Gastroesophageal sphincter (tissue), 4 donors: ENCODE results near the gene B9D1. TPM values are rescaled to one million over a fixed set of nuclear protein-coding genes. Genes with fewer than 3 reads are reported as not detected.

ENCODE experiments used
- ATAC-seq: fragments of 150-250 bp; one replicate; pipeline ENCODE4 v1.9.1; 2016; ENCODE audit warnings: mild to moderate bottlenecking, moderate library complexity
- H3K27ac ChIP-seq, 4 donors: fragments of 200-600 bp; sonication (generic) in 3 of 4; 1 replicate in 3 of 4; 2 replicates in 1 of 4; pipeline ENCODE4 v1.5.1; 2016 to 2019
- H3K27me3 ChIP-seq: fragments of 200-600 bp; sonication (generic); one replicate; pipeline ENCODE4 v1.5.1; 2019
- H3K36me3 ChIP-seq, 2 donors: fragments of 200-600 bp; sonication (generic); one replicate each; pipeline ENCODE4 v1.5.1; 2019; ENCODE audit warnings: control low read depth in 1 of 2
- H3K4me1 ChIP-seq, 3 donors: fragments of 200-600 bp; sonication (generic); 1 replicate in 2 of 3; 2 replicates in 1 of 3; pipeline ENCODE4 v1.5.1; 2016 to 2019; ENCODE audit warnings: control low read depth in 2 of 3
- H3K4me3 ChIP-seq, 2 donors: fragments of 200-600 bp; sonication (generic); one replicate each; pipeline ENCODE4 v1.5.1; 2019; ENCODE audit warnings: mild to moderate bottlenecking in 1 of 2, moderate library complexity in 1 of 2
- H3K9me3 ChIP-seq, 3 donors: fragments of 200-600 bp; sonication (generic); one replicate each; pipeline ENCODE4 v1.5.1; 2017 to 2019; ENCODE audit warnings: control low read depth in 2 of 3
- EP300 ChIP-seq: sonication (generic); formaldehyde crosslinking; IDR thresholded peaks from one replicate; pipeline ENCODE4 v1.6.1; 2017; ENCODE audit warnings: antibody characterized with exemption, mild to moderate bottlenecking
- POLR2A ChIP-seq, 2 donors: fragments of 450-650 bp; IDR thresholded peaks; one replicate each; pipeline ENCODE4 v1.6.1; 2017; ENCODE audit warnings: antibody characterized with exemption in 2 of 2, mild to moderate bottlenecking in 2 of 2, moderate library complexity in 1 of 2
- POLR2AphosphoS5 ChIP-seq: sonication (generic); formaldehyde crosslinking; IDR thresholded peaks from one replicate; pipeline ENCODE4 v1.6.1; 2017; ENCODE audit warnings: antibody characterized with exemption
- WGBS, 2 donors: methylation state at CpG; one replicate each; pipeline ENCODE4 v1.1.5; 2018; ENCODE audit warnings: low coverage in 1 of 2; 5-methylcytosine and 5-hydroxymethylcytosine counted together
- total RNA-seq, 4 donors: library from RNA; depleted of rRNA; stranded (reverse); fragments of >200 nt; gene quantifications; one replicate each; pipeline ENCODE4 v1.1.0, GENCODE V29; 2016
- TF ChIP-seq, protein P1 (sequence below), 4 experiments: fragments of 200-600 bp in 2 of 4; fragments of 450-650 bp in 2 of 4; sonication (generic) in 1 of 4; IDR thresholded peaks; one replicate each; pipeline ENCODE4 v1.5.1; 2017 to 2019; ENCODE audit warnings: antibody characterized with exemption in 4 of 4, mild to moderate bottlenecking in 2 of 4, moderate library complexity in 2 of 4

B9D1 gene
- total RNA-seq, 4 donors from 2014 or later: 10.5 to 30.2 (median 16.2) TPM

DNA sequence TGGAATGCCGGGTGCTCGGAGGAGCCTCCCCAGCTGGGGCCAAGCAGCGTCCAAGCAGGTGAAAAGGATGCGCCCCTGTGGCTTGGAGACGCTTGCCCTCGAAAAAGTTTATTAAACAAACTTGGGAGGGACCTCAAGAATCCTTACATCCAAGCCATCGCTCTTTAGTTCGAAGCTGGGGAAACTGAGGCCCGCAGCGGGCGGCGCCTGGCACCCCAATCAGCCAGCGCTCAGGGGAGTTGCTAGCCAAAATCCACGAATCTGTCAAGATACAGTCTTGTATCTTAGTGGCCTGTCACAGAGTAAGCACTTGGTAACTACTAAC, 553 bp upstream of the B9D1 start:
- no peak for TF ChIP-seq POLR2AphosphoS5
- TF ChIP-seq, protein P1, sequence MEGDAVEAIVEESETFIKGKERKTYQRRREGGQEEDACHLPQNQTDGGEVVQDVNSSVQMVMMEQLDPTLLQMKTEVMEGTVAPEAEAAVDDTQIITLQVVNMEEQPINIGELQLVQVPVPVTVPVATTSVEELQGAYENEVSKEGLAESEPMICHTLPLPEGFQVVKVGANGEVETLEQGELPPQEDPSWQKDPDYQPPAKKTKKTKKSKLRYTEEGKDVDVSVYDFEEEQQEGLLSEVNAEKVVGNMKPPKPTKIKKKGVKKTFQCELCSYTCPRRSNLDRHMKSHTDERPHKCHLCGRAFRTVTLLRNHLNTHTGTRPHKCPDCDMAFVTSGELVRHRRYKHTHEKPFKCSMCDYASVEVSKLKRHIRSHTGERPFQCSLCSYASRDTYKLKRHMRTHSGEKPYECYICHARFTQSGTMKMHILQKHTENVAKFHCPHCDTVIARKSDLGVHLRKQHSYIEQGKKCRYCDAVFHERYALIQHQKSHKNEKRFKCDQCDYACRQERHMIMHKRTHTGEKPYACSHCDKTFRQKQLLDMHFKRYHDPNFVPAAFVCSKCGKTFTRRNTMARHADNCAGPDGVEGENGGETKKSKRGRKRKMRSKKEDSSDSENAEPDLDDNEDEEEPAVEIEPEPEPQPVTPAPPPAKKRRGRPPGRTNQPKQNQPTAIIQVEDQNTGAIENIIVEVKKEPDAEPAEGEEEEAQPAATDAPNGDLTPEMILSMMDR (IDR thresholded peaks at IDR 0.05): no peak
- TF ChIP-seq POLR2A (IDR thresholded peaks at IDR 0.05): no peak
- no peak for TF ChIP-seq EP300
- ATAC-seq: no peak
- Histone ChIP-seq H3K27me3 (no peaks in the 10 kb centered on the region), H3K36me3 (peaks cover 0 to 13% of the 10 kb centered on the region in 2 donors), H3K4me1 (peaks cover 0 to 21% (median 9%) of the 10 kb centered on the region in 3 donors), H3K27ac (peak overlapping the region; percentile 13 to 90 (median 88)), H3K9me3 (no peaks in the 10 kb centered on the region), H3K4me3 (peak overlapping the region; percentile 50 to 84)
- WGBS, 2 donors: 36% methylated on average over 12 of the region's 14 CpGs; no CpG with 5 or more reads in 1 of the 2 donors

DNA sequence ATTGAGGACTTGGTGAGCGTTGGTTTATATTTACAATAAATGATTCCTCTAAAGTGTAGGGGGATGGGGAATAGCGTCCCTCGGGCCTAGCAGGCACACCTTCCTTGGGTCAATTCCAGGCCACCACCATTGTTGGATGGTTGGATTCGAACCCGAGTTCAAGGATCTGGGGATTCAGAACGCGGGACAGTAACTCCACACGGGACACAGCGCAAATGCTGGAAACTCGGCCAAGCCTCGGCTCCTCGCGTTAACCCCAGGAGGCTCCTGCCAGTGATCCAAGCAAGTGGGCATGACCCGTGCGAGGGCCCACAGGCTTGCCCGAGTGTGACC, 613 bp downstream of the B9D1 start:
- Histone ChIP-seq H3K4me3 (peak overlapping the region; percentile 50 to 84), H3K27me3 (no peaks in the 10 kb centered on the region), H3K27ac (peak overlapping the region; percentile 13 to 90 (median 88)), H3K9me3 (no peaks in the 10 kb centered on the region), H3K4me1 (peaks cover 0 to 21% (median 9%) of the 10 kb centered on the region in 3 donors), H3K36me3 (peaks cover 0 to 23% of the 10 kb centered on the region in 2 donors)
- no peak for ATAC-seq
- 39 to 40% methylated on average over 3 to 4 of the region's 16 CpGs for WGBS, 2 donors
- TF ChIP-seq POLR2A (IDR thresholded peaks at IDR 0.05) (no peak), EP300 (no peak), POLR2AphosphoS5 (no peak)
- TF ChIP-seq, protein P1 (IDR thresholded peaks at IDR 0.05): no peak

DNA sequence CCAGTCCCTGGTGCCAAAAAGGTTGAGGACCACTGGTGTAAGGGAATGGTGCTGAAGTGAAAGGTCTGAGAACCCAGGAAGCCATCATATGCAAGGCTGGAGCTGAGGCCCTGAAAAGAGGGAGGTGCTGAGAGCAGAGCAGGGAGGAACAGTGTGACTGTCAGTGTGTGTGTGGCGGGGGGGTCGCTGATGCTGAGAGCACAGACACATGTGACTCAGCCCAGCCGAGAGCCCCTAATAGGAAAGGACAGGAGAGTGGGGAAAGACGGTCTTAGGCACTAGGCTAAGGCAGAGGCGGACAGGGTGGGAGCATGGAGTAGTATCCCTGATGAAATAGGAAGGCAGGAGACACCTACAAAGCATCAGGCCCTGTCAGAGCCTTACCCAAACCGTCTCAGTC, 1.2 kb downstream of the B9D1 start:
- Histone ChIP-seq H3K27me3 (no peaks in the 10 kb centered on the region), H3K27ac (peak overlapping the region in 2 of 4 donors; percentile 88 to 89)

DNA sequence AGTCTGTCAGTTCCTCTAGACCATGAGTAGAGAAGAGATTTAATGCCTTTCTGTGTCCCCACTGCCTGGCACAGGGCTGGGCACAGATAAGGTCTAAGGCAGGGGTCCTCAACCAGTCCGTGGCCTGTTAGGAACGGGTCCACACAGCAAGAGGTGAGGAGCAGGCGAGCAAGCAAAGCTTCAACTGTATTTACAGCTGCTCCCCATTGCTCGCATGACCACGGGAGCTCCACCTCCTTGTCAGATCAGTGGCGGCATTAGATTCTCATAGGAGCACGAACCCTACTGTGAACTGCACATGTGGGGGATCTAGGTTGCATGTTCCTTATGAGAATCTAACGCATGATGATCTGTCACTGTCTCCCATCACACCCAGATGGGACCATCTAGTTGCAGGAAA, 1.8 kb downstream of the B9D1 start:
- Histone ChIP-seq H3K9me3 (no peaks in the 10 kb centered on the region), H3K27me3 (no peaks in the 10 kb centered on the region), H3K27ac (no peak overlapping the region), H3K36me3 (peaks cover 0 to 32% of the 10 kb centered on the region in 2 donors), H3K4me1 (peaks cover 0 to 21% (median 9%) of the 10 kb centered on the region in 3 donors), H3K4me3 (no peak overlapping the region)
- no peak for ATAC-seq
- 81 to 95% methylated on average over 7 to 8 of the region's 8 CpGs for WGBS, 2 donors
- TF ChIP-seq, protein P1 (IDR thresholded peaks at IDR 0.05): no peak

More for the DNA sequence above, 1.2 kb downstream of the B9D1 start:
- Histone ChIP-seq H3K4me3 (no peak overlapping the region), H3K4me1 (peaks cover 0 to 21% (median 9%) of the 10 kb centered on the region in 3 donors), H3K9me3 (no peaks in the 10 kb centered on the region), H3K36me3 (peaks cover 0 to 29% of the 10 kb centered on the region in 2 donors)
- ATAC-seq: no peak
- TF ChIP-seq, protein P1 (IDR thresholded peaks at IDR 0.05): no peak
- no peak for TF ChIP-seq POLR2A (IDR thresholded peaks at IDR 0.05)
- TF ChIP-seq EP300: no peak
- TF ChIP-seq POLR2AphosphoS5: no peak
- WGBS, 2 donors: 68% methylated on average over 5 of the region's 6 CpGs; no CpG with 5 or more reads in 1 of the 2 donors

DNA sequence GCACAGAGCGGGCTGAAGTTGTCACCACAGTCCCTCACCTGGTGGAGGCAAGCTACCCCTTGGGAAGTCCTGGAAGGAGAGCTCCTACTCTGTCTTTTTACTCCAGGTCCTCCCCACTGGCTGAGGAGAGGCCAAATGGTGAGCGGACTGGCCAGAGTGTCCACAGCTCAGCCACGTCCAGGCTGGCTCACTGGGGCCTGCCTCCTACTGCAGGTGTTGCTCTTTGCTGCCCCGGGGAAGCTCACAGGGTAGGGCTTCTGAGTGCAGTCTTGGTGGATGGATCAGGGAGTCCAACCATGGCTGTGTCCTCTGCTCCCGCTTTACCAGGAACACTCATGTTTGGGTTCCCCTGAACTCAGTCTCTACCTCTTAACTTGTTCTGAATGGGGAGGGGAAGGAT, 2.7 kb downstream of the B9D1 start:
- no peak for ATAC-seq
- Histone ChIP-seq H3K27me3 (no peaks in the 10 kb centered on the region), H3K36me3 (peaks cover 0 to 32% of the 10 kb centered on the region in 2 donors), H3K27ac (no peak overlapping the region), H3K4me1 (peaks cover 0 to 21% (median 9%) of the 10 kb centered on the region in 3 donors), H3K9me3 (no peaks in the 10 kb centered on the region), H3K4me3 (no peak overlapping the region)
- TF ChIP-seq POLR2A (IDR thresholded peaks at IDR 0.05): no peak
- TF ChIP-seq, protein P1 (IDR thresholded peaks at IDR 0.05): no peak
- TF ChIP-seq EP300: no peak
- no peak for TF ChIP-seq POLR2AphosphoS5
- WGBS, 2 donors: 93% methylated on average over 4 of the region's 5 CpGs; no CpG with 5 or more reads in 1 of the 2 donors
